Activated naive CD4-positive, alpha-beta T cell treated with anti-CD3 and anti-CD28 coated beads for 36 hours (primary cell): Measurements from ENCODE around the gene TIGD7. TPM values are rescaled to one million over a fixed set of nuclear protein-coding genes. Genes with fewer than 3 reads are reported as not detected.
"Not testable (repeated sequence)": the region's sequence is repeated elsewhere in the genome, so short reads cannot be mapped to it uniquely, and the experiment has no call there.

Experiments used
- CTCF ChIA-PET: fragments of 350-600 bp; sonication (Branson Sonifier 250); formaldehyde crosslinking; loops from one replicate; lab custom pipeline; 2021; ENCODE audit warnings: antibody characterized with exemption; lab: Charles Lee
- DNase-seq: peaks from one replicate; pipeline ENCODE4 v3.0.0-alpha.2; 2020
- H3K27ac Mint-ChIP-seq: one replicate; pipeline ENCODE4 v1.8.0; 2021; ENCODE audit warnings: mild to moderate bottlenecking, mixed read lengths
- H3K27me3 Mint-ChIP-seq: one replicate; pipeline ENCODE4 v1.8.0; 2021; ENCODE audit warnings: low read depth, mixed read lengths
- H3K36me3 Mint-ChIP-seq: one replicate; pipeline ENCODE4 v1.8.0; 2021; ENCODE audit warnings: low read depth, mixed read lengths
- H3K4me1 Mint-ChIP-seq: one replicate; pipeline ENCODE4 v1.8.0; 2021; ENCODE audit warnings: low read depth, mixed read lengths
- H3K4me3 Mint-ChIP-seq: one replicate; pipeline ENCODE4 v1.8.0; 2021; ENCODE audit warnings: mild to moderate bottlenecking, moderate library complexity, mixed read lengths
- H3K9me3 Mint-ChIP-seq: one replicate; pipeline ENCODE4 v1.8.0; 2021; ENCODE audit warnings: mixed read lengths
- intact Hi-C: fragments of 100-400 bp; cut with micrococcal nuclease; formaldehyde crosslinking; loops from one replicate; pipeline ENCODE4 v1.15.1; 2023
- total RNA-seq, 2 experiments: library from RNA; stranded (reverse); gene quantifications; one replicate each; pipeline ENCODE4 v1.2.3, GENCODE V29; 2021

TIGD7 gene
- total RNA-seq, 2 experiments from 2014 or later = 3.8 to 4.1 TPM

DNA sequence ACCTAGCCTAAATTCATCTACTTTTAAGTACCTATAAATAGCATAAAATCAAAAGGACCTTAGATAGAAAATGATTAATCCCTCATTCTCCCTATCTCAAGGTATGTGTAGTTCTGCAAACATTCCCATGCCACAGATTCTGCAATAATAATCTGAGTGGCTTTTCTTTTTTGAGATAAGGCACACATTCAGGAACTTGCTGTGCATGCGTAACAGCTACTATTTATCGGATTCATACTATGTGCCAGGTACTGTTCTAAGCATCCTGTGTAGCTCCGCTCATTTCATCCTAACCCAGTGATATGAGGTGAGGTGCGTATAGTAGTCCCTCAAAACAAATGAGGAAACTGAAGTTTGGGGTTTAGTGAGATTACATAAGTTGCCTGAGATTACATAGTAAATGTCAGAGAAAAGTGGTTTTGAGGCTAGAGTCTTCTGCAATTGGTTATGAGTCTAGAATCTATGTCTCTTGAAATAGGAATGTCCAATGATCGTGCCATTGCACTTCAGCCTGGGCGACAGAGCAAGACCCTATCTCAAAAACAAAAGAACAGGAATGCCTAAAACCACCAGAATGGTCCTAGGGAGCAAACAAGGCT is 23.9 kb downstream of the TIGD7 start:
- H3K27me3 Mint-ChIP-seq = no peaks in the 10 kb centered on the region
- peaks cover 26% of the 10 kb centered on the region for H3K36me3 Mint-ChIP-seq
- DNase-seq = no peak
- CTCF ChIA-PET = interaction anchor here (1.2 kb wide), 1 partner anchor 14 kb away, joined by 4 read pairs; no protein-coding TSS in a partner anchor
- H3K27ac Mint-ChIP-seq = no peak overlapping the region
- intact Hi-C loops = no loop called here
- H3K4me1 Mint-ChIP-seq = peaks cover 28% of the 10 kb centered on the region
- peaks cover 4% of the 10 kb centered on the region for H3K9me3 Mint-ChIP-seq
- peak overlapping the region; percentile 43 for H3K4me3 Mint-ChIP-seq

DNA sequence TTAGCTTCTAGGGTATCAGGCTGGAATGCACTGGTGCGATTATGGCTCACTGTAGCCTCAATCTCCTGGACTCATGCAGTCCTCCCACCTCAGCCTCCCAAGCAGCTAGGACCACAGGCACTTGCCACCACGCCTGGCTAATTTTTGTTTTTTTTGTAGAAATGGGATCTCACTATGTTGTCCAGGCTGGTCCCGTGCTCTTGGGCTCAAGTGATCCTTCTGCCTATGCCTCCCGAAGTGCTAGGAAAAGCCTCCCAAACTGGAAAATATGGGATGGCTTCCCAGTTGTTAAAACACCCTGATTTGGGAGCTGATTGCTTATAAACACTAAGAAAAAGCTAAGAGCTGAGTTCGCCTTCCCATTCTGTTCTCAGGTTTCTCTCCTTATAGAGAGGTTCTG is 28.6 kb downstream of the TIGD7 start:
- H3K9me3 Mint-ChIP-seq = peaks cover 22% of the 10 kb centered on the region
- H3K4me1 Mint-ChIP-seq = no peaks in the 10 kb centered on the region

GRCh38 chr16:3274947-3275346 is 30.3 kb downstream of the TIGD7 start:
- Mint-ChIP-seq H3K27me3 (no peaks in the 10 kb centered on the region), H3K27ac (no peak overlapping the region), H3K4me1 (no peaks in the 10 kb centered on the region), H3K36me3 (no peaks in the 10 kb centered on the region), H3K9me3 (peaks cover 25% of the 10 kb centered on the region), H3K4me3 (no peak overlapping the region)
- CTCF ChIA-PET = no interaction called here
- no peak for DNase-seq
- intact Hi-C loops = no loop called here

More for the DNA sequence above, 28.6 kb downstream of the TIGD7 start:
- Mint-ChIP-seq H3K27ac (no peak overlapping the region), H3K27me3 (no peaks in the 10 kb centered on the region), H3K4me3 (no peak overlapping the region), H3K36me3 (no peaks in the 10 kb centered on the region)
- intact Hi-C loops = no loop called here
- DNase-seq = no peak
- CTCF ChIA-PET = interaction anchor here (1.6 kb wide), 1 partner anchor 9 kb away, joined by 7 read pairs; no protein-coding TSS in a partner anchor

GRCh38 chr16:3274490-3274889 is 30.7 kb downstream of the TIGD7 start:
- Mint-ChIP-seq H3K4me3 (no peak overlapping the region), H3K9me3 (peaks cover 25% of the 10 kb centered on the region), H3K27ac (no peak overlapping the region), H3K36me3 (no peaks in the 10 kb centered on the region), H3K27me3 (no peaks in the 10 kb centered on the region), H3K4me1 (no peaks in the 10 kb centered on the region)
- intact Hi-C loops = no loop called here
- no peak for DNase-seq
- CTCF ChIA-PET = no interaction called here

DNA sequence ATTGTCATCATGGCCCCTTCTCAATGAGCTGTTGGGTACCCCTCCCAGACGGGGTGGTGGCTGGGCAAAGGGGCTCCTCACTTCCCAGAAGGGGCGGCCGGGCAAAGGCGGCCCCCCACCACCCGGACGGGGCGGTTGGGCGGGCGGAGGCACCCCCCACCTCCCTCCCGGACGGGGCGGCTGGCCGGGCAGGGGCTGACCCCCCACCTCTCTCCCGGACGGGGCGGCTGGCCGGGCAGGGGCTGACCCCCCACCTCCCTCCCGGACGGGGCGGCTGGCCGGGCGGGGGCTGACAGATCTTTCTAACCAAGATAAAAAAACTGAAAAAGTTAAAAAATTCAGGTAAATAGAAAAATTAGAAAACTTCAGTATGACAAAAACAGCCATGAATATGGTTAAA is 33.9 kb downstream of the TIGD7 start:
- intact Hi-C loops, H3K27ac Mint-ChIP-seq, H3K27me3 Mint-ChIP-seq, DNase-seq, H3K4me1 Mint-ChIP-seq, CTCF ChIA-PET, H3K4me3 Mint-ChIP-seq: not testable (repeated sequence)
- H3K36me3 Mint-ChIP-seq = peaks cover 16% of the 10 kb centered on the region
- peaks cover 38% of the 10 kb centered on the region for H3K9me3 Mint-ChIP-seq

DNA sequence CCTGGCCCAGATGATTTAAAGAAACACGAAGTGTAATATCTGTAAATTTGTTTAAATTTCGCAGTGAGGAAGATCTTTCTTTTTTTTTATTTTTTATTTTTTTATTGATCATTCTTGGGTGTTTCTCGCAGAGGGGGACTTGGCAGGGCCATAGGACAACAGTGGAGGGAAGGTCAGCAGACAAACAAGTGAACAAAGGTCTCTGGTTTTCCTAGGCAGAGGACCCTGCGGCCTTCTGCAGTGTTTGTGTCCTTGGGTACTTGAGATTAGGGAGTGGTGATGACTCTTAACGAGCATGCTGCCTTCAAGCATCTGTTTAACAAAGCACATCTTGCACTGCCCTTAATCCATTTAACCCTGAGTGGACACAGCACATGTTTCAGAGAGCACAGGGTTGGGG is 34.5 kb downstream of the TIGD7 start:
- H3K4me1 Mint-ChIP-seq, H3K27ac Mint-ChIP-seq, CTCF ChIA-PET, DNase-seq, H3K4me3 Mint-ChIP-seq, H3K27me3 Mint-ChIP-seq, intact Hi-C loops: not testable (repeated sequence)
- peaks cover 36% of the 10 kb centered on the region for H3K9me3 Mint-ChIP-seq
- peaks cover 18% of the 10 kb centered on the region for H3K36me3 Mint-ChIP-seq

DNA sequence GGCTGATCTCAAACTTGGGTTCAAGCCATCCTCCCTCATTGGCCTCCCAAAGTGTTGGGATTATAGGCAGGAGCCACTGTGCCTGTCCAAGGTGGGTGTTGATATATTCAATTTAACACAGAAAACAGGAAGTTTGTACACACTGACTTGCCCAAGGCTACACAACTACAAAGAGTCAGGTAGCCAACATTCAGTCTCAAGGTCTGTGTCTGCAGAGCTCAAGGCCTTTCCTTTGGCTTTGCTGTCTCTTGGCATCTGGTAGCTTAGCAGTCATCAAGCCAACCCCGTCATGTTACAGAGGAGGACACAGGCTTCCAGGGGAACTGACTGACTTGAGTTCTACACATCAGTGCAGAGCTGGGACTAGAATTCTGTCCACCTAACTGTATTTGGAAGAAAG is 36.9 kb downstream of the TIGD7 start:
- intact Hi-C loops = no loop called here
- Mint-ChIP-seq H3K4me1 (peaks cover 21% of the 10 kb centered on the region), H3K27me3 (no peaks in the 10 kb centered on the region), H3K4me3 (no peak overlapping the region), H3K9me3 (peaks cover 29% of the 10 kb centered on the region), H3K27ac (no peak overlapping the region), H3K36me3 (peaks cover 26% of the 10 kb centered on the region)
- CTCF ChIA-PET = interaction anchor here (1.8 kb wide), 2 partner anchors 8 to 16 kb away, joined by 6 to 7 read pairs; no protein-coding TSS in a partner anchor
- DNase-seq = no peak

GRCh38 chr16:3266873-3267537 is 38.2 kb downstream of the TIGD7 start:
- CTCF ChIA-PET = interaction anchor here (0.6 to 1.8 kb wide), 7 partner anchors 9 to 98 kb away, joined by 3 to 7 read pairs (median 4); partner anchors contain the start of genes TIGD7 and ZNF75A
- H3K4me3 Mint-ChIP-seq = no peak overlapping the region
- H3K36me3 Mint-ChIP-seq = peaks cover 27% of the 10 kb centered on the region
- intact Hi-C loops = no loop called here
- H3K4me1 Mint-ChIP-seq = peaks cover 30% of the 10 kb centered on the region
- H3K27ac Mint-ChIP-seq = no peak overlapping the region
- no peaks in the 10 kb centered on the region for H3K27me3 Mint-ChIP-seq
- peaks cover 23% of the 10 kb centered on the region for H3K9me3 Mint-ChIP-seq
- no peak for DNase-seq

DNA sequence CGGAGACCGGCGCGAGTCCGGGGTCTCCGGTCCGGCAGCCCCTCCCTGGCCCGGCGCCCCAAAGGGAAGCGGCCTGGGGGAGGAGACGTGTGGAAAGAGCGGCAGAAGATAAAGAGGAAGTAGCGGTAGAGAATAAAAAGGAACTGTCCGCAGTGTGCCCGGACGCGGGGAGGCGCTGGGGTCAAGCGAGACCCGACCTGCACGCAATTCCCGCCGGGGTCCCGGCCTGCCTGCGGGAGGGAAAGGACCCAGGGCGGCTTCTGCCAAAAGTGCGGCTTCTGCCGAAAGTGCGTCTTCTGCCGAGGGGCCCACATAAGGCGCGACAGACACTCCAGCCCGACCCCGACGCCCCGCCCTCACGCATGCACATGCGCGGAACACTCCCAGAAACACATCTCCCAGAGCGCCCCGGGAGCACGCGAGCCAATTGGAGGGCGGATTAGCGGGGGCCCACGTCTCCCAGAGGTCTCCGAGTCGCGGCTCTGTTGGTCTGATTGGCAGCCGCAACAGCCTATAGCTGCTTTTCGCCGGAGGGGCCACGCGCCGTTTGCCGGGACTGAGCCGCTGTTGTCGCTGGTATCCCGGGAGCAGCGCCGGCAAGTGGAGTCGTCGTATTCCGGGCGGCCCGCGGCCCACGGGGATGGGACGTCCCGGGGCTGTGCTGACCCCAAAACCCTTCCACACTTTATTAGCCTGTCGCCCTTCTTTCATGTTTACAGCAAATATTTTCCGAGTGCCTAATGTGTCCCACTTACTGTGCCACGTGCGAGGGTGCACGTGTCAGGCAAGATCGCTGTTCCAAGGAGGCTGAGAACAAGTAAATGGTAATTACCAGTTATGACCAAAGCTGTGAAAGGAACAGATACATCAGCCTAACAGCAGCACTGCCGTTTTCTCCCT is 40.8 kb downstream of the TIGD7 start:
- Mint-ChIP-seq H3K4me1 (peaks cover 30% of the 10 kb centered on the region), H3K9me3 (peaks cover 20% of the 10 kb centered on the region), H3K4me3 (peak overlapping the region; percentile 85), H3K27ac (peak overlapping the region; percentile 88), H3K36me3 (peaks cover 27% of the 10 kb centered on the region), H3K27me3 (no peaks in the 10 kb centered on the region)
- CTCF ChIA-PET = no interaction called here
- intact Hi-C loops = loop anchor here (1.0 to 5.0 kb wide), 11 partner anchors 19 to 242 kb away; partner anchors contain the start of genes HCFC1R1, THOC6, TIGD7 and TNFRSF12A
- DNase-seq = peak; percentile 98

DNA sequence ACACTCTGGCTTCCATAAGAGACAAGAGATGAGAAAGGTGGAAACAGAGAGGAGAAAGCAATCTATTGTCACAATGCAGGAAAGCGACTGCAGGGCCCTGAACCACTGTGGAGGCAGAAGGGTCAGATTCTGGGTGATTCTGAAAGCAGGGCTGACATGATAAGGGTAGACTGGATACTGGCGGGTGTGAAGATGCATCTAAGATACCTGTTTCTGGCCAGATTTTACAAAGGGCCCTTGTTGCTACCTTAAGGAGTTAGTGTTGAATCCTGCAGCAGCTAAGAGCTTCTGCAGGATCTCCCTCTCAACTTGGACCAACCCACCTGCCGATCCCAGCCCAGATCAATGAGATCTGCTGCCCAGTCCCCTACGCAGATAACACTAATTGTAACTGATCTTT is 42.7 kb downstream of the TIGD7 start:
- Mint-ChIP-seq H3K27ac (peak overlapping the region; percentile 93), H3K4me3 (peak overlapping the region; percentile 85)

DNA sequence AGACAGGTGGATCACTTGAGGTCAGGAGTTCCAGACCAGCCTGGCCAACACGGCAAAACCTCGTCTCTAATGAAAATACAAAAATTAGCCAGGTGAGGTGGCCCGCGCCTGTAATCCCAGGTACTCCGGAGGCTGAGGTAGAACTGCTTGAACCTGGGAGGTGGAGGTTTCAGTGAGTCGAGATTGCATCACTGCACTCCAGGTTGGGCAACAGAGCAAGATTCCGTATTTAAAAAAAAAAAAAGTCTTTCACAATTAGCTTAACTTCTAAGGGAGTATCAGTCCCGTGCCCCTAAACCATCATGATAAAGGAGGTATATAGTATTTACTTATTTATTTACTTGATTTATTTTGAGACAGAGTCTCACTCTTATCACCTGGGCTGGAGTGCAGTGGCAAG is 45.4 kb downstream of the TIGD7 start:
- intact Hi-C loops = loop anchor here (5.0 kb wide), 1 partner anchor 238 kb away; the partner anchor contains the start of genes HCFC1R1, THOC6 and TNFRSF12A
- H3K36me3 Mint-ChIP-seq = peaks cover 7% of the 10 kb centered on the region
- H3K9me3 Mint-ChIP-seq = peaks cover 4% of the 10 kb centered on the region
- H3K4me1 Mint-ChIP-seq = peaks cover 18% of the 10 kb centered on the region
- no peaks in the 10 kb centered on the region for H3K27me3 Mint-ChIP-seq
- no peak overlapping the region for H3K4me3 Mint-ChIP-seq
- CTCF ChIA-PET = interaction anchor here (0.7 kb wide), 1 partner anchor 44 kb away, joined by 6 read pairs; no protein-coding TSS in a partner anchor
- DNase-seq = no peak
- H3K27ac Mint-ChIP-seq = no peak overlapping the region

More for the DNA sequence above, 42.7 kb downstream of the TIGD7 start:
- intact Hi-C loops = loop anchor here (5.0 kb wide), 1 partner anchor 240 kb away; the partner anchor contains the start of genes HCFC1R1, THOC6 and TNFRSF12A
- H3K27me3 Mint-ChIP-seq = no peaks in the 10 kb centered on the region
- no peak for DNase-seq
- CTCF ChIA-PET = no interaction called here
- H3K4me1 Mint-ChIP-seq = peaks cover 30% of the 10 kb centered on the region
- H3K36me3 Mint-ChIP-seq = peaks cover 18% of the 10 kb centered on the region
- H3K9me3 Mint-ChIP-seq = peaks cover 13% of the 10 kb centered on the region
